ENCODE data around the gene C3orf20.

GRCh38 chr3:14808502-14809266 is 133.7 kb downstream of the C3orf20 start:
- TF ChIP-seq EZH2 (IDR thresholded peaks at IDR 0.05; ENCODE audit: insufficient read depth, poor library complexity, severe bottlenecking) (no peak), EZH2phosphoT487 (IDR thresholded peaks at IDR 0.05; ENCODE audit: insufficient read depth, low read depth) (no peak)

All from GM23248 (cell line).